OCI-LY1 (cell line): ENCODE measurements around the gene PACSIN2.

Experiments
- H2AFZ ChIP-seq: fragments of 200-600 bp; sonication (generic), shearing (Covaris generic); 2 replicates; pipeline ENCODE4 v1.6.0; 2014; ENCODE audit warnings: antibody characterized with exemption, mild to moderate bottlenecking, low read length
- H3F3A ChIP-seq: fragments of 200-600 bp; sonication (generic), shearing (Covaris generic); 2 replicates; pipeline ENCODE4 v1.6.0; 2014; ENCODE audit warnings: mild to moderate bottlenecking, antibody characterized with exemption, low read length, moderate library complexity; ENCODE audit not compliant: insufficient read depth
- H3K27ac ChIP-seq: fragments of 200-600 bp; sonication (generic); 2 replicates; pipeline ENCODE4 v1.5.1; 2014; ENCODE audit warnings: low read length, mixed run types, mild to moderate bottlenecking, low read depth; ENCODE audit not compliant: poor library complexity, severe bottlenecking
- H3K27me3 ChIP-seq: fragments of 200-600 bp; sonication (generic); 2 replicates; pipeline ENCODE4 v1.6.0; 2014; ENCODE audit warnings: antibody characterized with exemption, mild to moderate bottlenecking, low read length, moderate library complexity; ENCODE audit not compliant: insufficient read depth
- H3K36me3 ChIP-seq: fragments of 200-600 bp; sonication (generic); 2 replicates; pipeline ENCODE4 v1.6.1; 2014; ENCODE audit warnings: mild to moderate bottlenecking, antibody characterized with exemption, low read length, moderate library complexity, mixed read lengths; ENCODE audit not compliant: insufficient read depth
- H3K4me1 ChIP-seq: fragments of 200-600 bp; sonication (generic); 2 replicates; pipeline ENCODE4 v1.5.1; 2014; ENCODE audit warnings: mild to moderate bottlenecking, low read length, moderate library complexity; ENCODE audit not compliant: insufficient read depth, severe bottlenecking
- H3K4me2 ChIP-seq: fragments of 200-600 bp; sonication (generic), shearing (Covaris generic); 2 replicates; pipeline ENCODE4 v1.6.1; 2014; ENCODE audit warnings: low read length
- H3K4me3 ChIP-seq: fragments of 200-600 bp; sonication (generic); 2 replicates; pipeline ENCODE4 v1.5.1; 2014; ENCODE audit warnings: low read length, low read depth, mild to moderate bottlenecking, mixed read lengths; ENCODE audit not compliant: poor library complexity, severe bottlenecking
- H3K79me2 ChIP-seq: fragments of 200-600 bp; shearing (Covaris generic); 2 replicates; pipeline ENCODE4 v1.6.1; 2016; ENCODE audit warnings: mixed run types, low read length, mixed read lengths; ENCODE audit not compliant: insufficient read depth
- H3K9ac ChIP-seq: fragments of 200-600 bp; sonication (generic), shearing (Covaris generic); 2 replicates; pipeline ENCODE4 v1.6.1; 2014; ENCODE audit warnings: mild to moderate bottlenecking, low read length, mixed read lengths
- H3K9me2 ChIP-seq: fragments of 200-600 bp; sonication (generic), shearing (Covaris generic); 2 replicates; pipeline ENCODE4 v1.6.1; 2014; ENCODE audit warnings: low read depth, mild to moderate bottlenecking, low read length, mixed read lengths
- H3K9me3 ChIP-seq: fragments of 200-600 bp; shearing (Covaris generic); 2 replicates; pipeline ENCODE4 v1.6.1; 2014; ENCODE audit warnings: low read length, mixed read lengths
- H4K20me1 ChIP-seq: fragments of 200-600 bp; sonication (generic), shearing (Covaris generic); 2 replicates; pipeline ENCODE4 v1.6.0; 2016; ENCODE audit warnings: mild to moderate bottlenecking, low read length; ENCODE audit not compliant: insufficient read depth
- CTCF ChIP-seq: fragments of 200-600 bp; sonication (generic), shearing (Covaris generic); IDR thresholded peaks from 2 replicates; pipeline ENCODE4 v1.5.1; 2017; ENCODE audit warnings: mild to moderate bottlenecking, antibody characterized with exemption, low read length, moderate library complexity, mixed read lengths
- EZH2 ChIP-seq: fragments of 200-600 bp; sonication (generic), shearing (Covaris generic); IDR thresholded peaks from 2 replicates; pipeline ENCODE4 v1.8.0; 2017; ENCODE audit warnings: borderline replicate concordance, mixed run types, mild to moderate bottlenecking, antibody characterized with exemption, low read length, moderate library complexity, mixed read lengths

PACSIN2 gene

GRCh38 chr22:43012390-43012789 lies 2.6 kb downstream of the PACSIN2 start:
- Histone ChIP-seq H3K9ac (no peak overlapping the region), H3K27me3 (no peaks in the 10 kb centered on the region), H3K9me3 (no peaks in the 10 kb centered on the region), H4K20me1 (no peaks in the 10 kb centered on the region), H3K79me2 (no peaks in the 10 kb centered on the region), H3K4me3 (no peak overlapping the region), H2AFZ (no peak overlapping the region), H3K9me2 (no peaks in the 10 kb centered on the region), H3K4me1 (peaks cover 21% of the 10 kb centered on the region), H3K4me2 (no peak overlapping the region), H3K36me3 (no peaks in the 10 kb centered on the region; the same call in 1 of the 2 replicates), H3F3A (no peaks in the 10 kb centered on the region), H3K27ac (no peak overlapping the region)
- TF ChIP-seq EZH2 (no peak), CTCF (no peak)

GRCh38 chr22:43011079-43011478 lies 3.9 kb downstream of the PACSIN2 start:
- H3K4me2 ChIP-seq: no peak overlapping the region
- H3K9me2 ChIP-seq: no peaks in the 10 kb centered on the region
- no peak for TF ChIP-seq EZH2
- no peak for TF ChIP-seq CTCF
- H2AFZ ChIP-seq: no peak overlapping the region
- no peak overlapping the region for H3K4me3 ChIP-seq
- H3K27me3 ChIP-seq: no peaks in the 10 kb centered on the region
- H3F3A ChIP-seq: no peaks in the 10 kb centered on the region
- H3K79me2 ChIP-seq: no peaks in the 10 kb centered on the region
- no peaks in the 10 kb centered on the region for H3K9me3 ChIP-seq
- H3K27ac ChIP-seq: no peak overlapping the region
- H3K36me3 ChIP-seq: no peaks in the 10 kb centered on the region; the same call in 1 of the 2 replicates
- no peak overlapping the region for H3K9ac ChIP-seq
- H3K4me1 ChIP-seq: peaks cover 21% of the 10 kb centered on the region
- no peaks in the 10 kb centered on the region for H4K20me1 ChIP-seq

- Histone ChIP-seq H3K36me3 (no peaks in the 10 kb centered on the region; the same call in 1 of the 2 replicates), H3K9ac (no peak overlapping the region), H3F3A (no peaks in the 10 kb centered on the region), H3K9me2 (no peaks in the 10 kb centered on the region), H3K4me3 (no peak overlapping the region), H3K9me3 (no peaks in the 10 kb centered on the region), H3K4me1 (peaks cover 14% of the 10 kb centered on the region), H3K79me2 (no peaks in the 10 kb centered on the region), H3K27me3 (no peaks in the 10 kb centered on the region), H3K4me2 (no peak overlapping the region), H2AFZ (no peak overlapping the region), H4K20me1 (no peaks in the 10 kb centered on the region), H3K27ac (no peak overlapping the region)
- TF ChIP-seq CTCF (no peak), EZH2 (no peak)
These were observed 5.5 kb downstream of the PACSIN2 start for GRCh38 chr22:43009444-43009843.
